GM12878 (cell line): ENCODE results near the gene DLGAP5. TPM values are rescaled to one million over a fixed set of nuclear protein-coding genes. Genes with fewer than 3 reads are reported as not detected.

Source experiments
- ATF7 ChIP-seq: fragments of 450-650 bp; IDR thresholded peaks from 2 replicates; pipeline ENCODE4 v1.6.1; 2016; ENCODE audit warnings: low read depth, mild to moderate bottlenecking
- BCL11A ChIP-seq: IDR thresholded peaks from 2 replicates; pipeline ENCODE4 v1.6.1; 2011; ENCODE audit warnings: low read depth, low read length
- CBX3 ChIP-seq: fragments of 200-600 bp; sonication (generic); IDR thresholded peaks from 2 replicates; pipeline ENCODE4 v1.6.1; 2016; ENCODE audit warnings: low read depth, borderline replicate concordance
- CHD2 ChIP-seq: IDR thresholded peaks from 2 replicates; pipeline ENCODE4 v1.6.1; 2011; ENCODE audit warnings: low read depth, low read length, improper control_type of control experiment, borderline replicate concordance
- DPF2 ChIP-seq: fragments of 450-650 bp; IDR thresholded peaks from 2 replicates; pipeline ENCODE4 v1.6.1; 2017; ENCODE audit warnings: mild to moderate bottlenecking
- MEF2B ChIP-seq: fragments of 450-650 bp; IDR thresholded peaks from 2 replicates; pipeline ENCODE4 v1.6.1; 2018; ENCODE audit warnings: mild to moderate bottlenecking, moderate library complexity; ENCODE audit not compliant: partially characterized antibody, poor library complexity, severe bottlenecking
- MTA2 ChIP-seq: fragments of 450-650 bp; IDR thresholded peaks from 2 replicates; pipeline ENCODE4 v1.6.1; 2016; ENCODE audit warnings: low read depth, mild to moderate bottlenecking, moderate library complexity
- MXI1 ChIP-seq: fragments of 150-350 bp; IDR thresholded peaks from 2 replicates; pipeline ENCODE4 v1.6.1; 2011; ENCODE audit warnings: low read depth, mild to moderate bottlenecking, inconsistent platforms, low read length, improper control_type of control experiment
- NBN ChIP-seq: fragments of 450-650 bp; IDR thresholded peaks from 2 replicates; pipeline ENCODE4 v1.6.1; 2016
- NR2F1 ChIP-seq: fragments of 450-650 bp; conservative IDR thresholded peaks from 2 replicates; pipeline ENCODE4 v1.6.1; 2017; ENCODE audit warnings: mild to moderate bottlenecking
- POLR2A ChIP-seq: IDR thresholded peaks from 2 replicates; pipeline ENCODE4 v1.6.1; 2011; ENCODE audit warnings: low read depth, mild to moderate bottlenecking, low read length
- RUNX3 ChIP-seq: IDR thresholded peaks from 2 replicates; pipeline ENCODE4 v1.6.1; 2012; ENCODE audit warnings: low read length, inconsistent platforms
- SIX5 ChIP-seq: IDR thresholded peaks from 2 replicates; pipeline ENCODE4 v1.6.1; 2011; ENCODE audit warnings: mild to moderate bottlenecking, low read depth, low read length, moderate library complexity; ENCODE audit not compliant: severe bottlenecking
- SPI1 ChIP-seq: IDR thresholded peaks from 2 replicates; pipeline ENCODE4 v1.6.1; 2011; ENCODE audit warnings: low read depth, mild to moderate bottlenecking, low read length, moderate library complexity, borderline replicate concordance; ENCODE audit not compliant: insufficient read depth
- TBL1XR1 ChIP-seq: IDR thresholded peaks from 2 replicates; pipeline ENCODE4 v1.6.1; 2012; ENCODE audit warnings: low read depth, low read length, improper control_type of control experiment
- TCF12 ChIP-seq: IDR thresholded peaks from 2 replicates; pipeline ENCODE4 v1.6.1; 2011; ENCODE audit warnings: low read depth, mild to moderate bottlenecking, low read length
- YY1 ChIP-seq: IDR thresholded peaks from 2 replicates; pipeline ENCODE4 v1.6.1; 2011; ENCODE audit warnings: low read depth, mild to moderate bottlenecking, low read length
- ZBED1 ChIP-seq: IDR thresholded peaks from 2 replicates; pipeline ENCODE4 v1.6.1; 2016; ENCODE audit warnings: borderline replicate concordance
- ZNF24 ChIP-seq: fragments of 450-650 bp; IDR thresholded peaks from 2 replicates; pipeline ENCODE4 v1.6.1; 2017; ENCODE audit warnings: antibody characterized with exemption, mild to moderate bottlenecking
- polyA plus RNA-seq, 11 experiments: library from polyadenylated mRNA; depleted of rRNA in 4 of 11; unstranded in 6 of 11; stranded (reverse) in 5 of 11; fragments of >200 nt; fragmentation: Nextera tagmentation in 4 of 11; fragmentation: Illumina TruSeq in 1 of 11; extraction: Ambion mirVana in 4 of 11; extraction: Trizol in 1 of 11; gene quantifications; 1 replicate in 1 of 11; 2 replicates in 10 of 11; pipeline versions ENCODE4 v1.2.1 to v1.2.3, GENCODE V29; 2011 to 2016; ENCODE audit warnings: inconsistent platforms in 2 of 11, missing spikeins in 2 of 11, low read depth in 1 of 11
- total RNA-seq, 4 experiments: library from RNA; depleted of rRNA in 3 of 4; stranded (reverse); fragments of >200 nt in 3 of 4; fragmentation: Illumina TruSeq in 1 of 4; extraction: Trizol in 1 of 4; gene quantifications; 2 replicates each; pipeline versions ENCODE4 v1.2.1 to v1.2.3, GENCODE V29; 2013 to 2021
- TF ChIP-seq, protein P1 (sequence below): fragments of 450-650 bp; IDR thresholded peaks from 2 replicates; pipeline ENCODE4 v1.6.1; 2017; ENCODE audit warnings: mild to moderate bottlenecking, low read depth, inconsistent platforms; ENCODE audit not compliant: poor library complexity, severe bottlenecking
- TF ChIP-seq, protein P2 (sequence below): fragments of 450-650 bp; formaldehyde crosslinking; IDR thresholded peaks from 2 replicates; pipeline ENCODE4 v1.4.0; 2022; ENCODE audit warnings: mild to moderate bottlenecking, moderate library complexity
- TF ChIP-seq, protein P3 (sequence below): IDR thresholded peaks from 2 replicates; pipeline ENCODE4 v1.6.1; 2011; ENCODE audit warnings: borderline replicate concordance, low read depth, mild to moderate bottlenecking, moderate library complexity, low read length; ENCODE audit not compliant: insufficient read depth, poor library complexity, severe bottlenecking
- TF ChIP-seq, protein P4 (sequence below): IDR thresholded peaks from 2 replicates; pipeline ENCODE4 v1.6.1; 2012; ENCODE audit warnings: low read depth, low read length, improper control_type of control experiment
- TF ChIP-seq, protein P5 (sequence below): fragments of 450-650 bp; IDR thresholded peaks from 2 replicates; pipeline ENCODE4 v1.6.1; 2016; ENCODE audit warnings: mild to moderate bottlenecking

DLGAP5 gene
- total and polyA plus RNA-seq, 10 of the 15 experiments (the other 5 are each of a cell fraction or from before 2014, with no cell fraction given): 40.9 to 106 (median 67.6) TPM

DNA sequence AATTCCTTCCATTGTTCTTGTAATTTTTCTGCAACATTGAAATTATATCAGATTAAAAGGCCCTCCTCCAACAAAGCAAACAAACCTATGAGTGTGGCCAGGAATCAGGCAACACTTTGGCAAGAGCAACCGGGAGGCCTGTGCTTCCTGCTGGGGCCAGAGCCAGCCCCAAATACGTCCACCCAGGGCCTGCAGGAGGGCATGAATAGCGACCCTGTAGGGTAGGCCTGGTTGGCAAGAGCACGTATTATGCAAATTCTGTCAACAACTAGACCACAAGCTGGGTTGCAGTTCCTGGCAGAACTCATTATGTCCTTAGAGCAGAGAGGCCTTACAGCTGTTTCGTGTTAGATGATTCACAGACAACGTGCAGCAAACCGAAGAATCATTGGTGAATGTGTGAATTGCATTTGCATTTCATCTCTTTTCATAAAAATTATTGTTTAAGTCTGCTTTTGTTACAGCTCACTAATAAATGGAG lies 89.2 kb downstream of the DLGAP5 start (continued):
- TF ChIP-seq CHD2 (peak; percentile 80; the same call in 1 of the 2 replicates), POLR2A (peak; percentile 64), MEF2B (peak; percentile 68), YY1 (peak; percentile 41; the same call in 1 of the 2 replicates), DPF2 (peak; percentile 87), SPI1 (peak; percentile 92), SIX5 (no peak), BCL11A (peak; percentile 92), TBL1XR1 (peak; percentile 31; the same call in 1 of the 2 replicates), MXI1 (no peak), ATF7 (peak; percentile 84), MTA2 (peak; percentile 97), TCF12 (peak; percentile 97), NR2F1 (peak; percentile 86), ZBED1 (no peak), ZNF24 (peak; percentile 88), CBX3 (no peak), RUNX3 (peak; percentile 95), NBN (peak; percentile 83)
- TF ChIP-seq, protein P1, sequence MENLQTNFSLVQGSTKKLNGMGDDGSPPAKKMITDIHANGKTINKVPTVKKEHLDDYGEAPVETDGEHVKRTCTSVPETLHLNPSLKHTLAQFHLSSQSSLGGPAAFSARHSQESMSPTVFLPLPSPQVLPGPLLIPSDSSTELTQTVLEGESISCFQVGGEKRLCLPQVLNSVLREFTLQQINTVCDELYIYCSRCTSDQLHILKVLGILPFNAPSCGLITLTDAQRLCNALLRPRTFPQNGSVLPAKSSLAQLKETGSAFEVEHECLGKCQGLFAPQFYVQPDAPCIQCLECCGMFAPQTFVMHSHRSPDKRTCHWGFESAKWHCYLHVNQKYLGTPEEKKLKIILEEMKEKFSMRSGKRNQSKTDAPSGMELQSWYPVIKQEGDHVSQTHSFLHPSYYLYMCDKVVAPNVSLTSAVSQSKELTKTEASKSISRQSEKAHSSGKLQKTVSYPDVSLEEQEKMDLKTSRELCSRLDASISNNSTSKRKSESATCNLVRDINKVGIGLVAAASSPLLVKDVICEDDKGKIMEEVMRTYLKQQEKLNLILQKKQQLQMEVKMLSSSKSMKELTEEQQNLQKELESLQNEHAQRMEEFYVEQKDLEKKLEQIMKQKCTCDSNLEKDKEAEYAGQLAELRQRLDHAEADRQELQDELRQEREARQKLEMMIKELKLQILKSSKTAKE: peak; percentile 39
- TF ChIP-seq, protein P2, sequence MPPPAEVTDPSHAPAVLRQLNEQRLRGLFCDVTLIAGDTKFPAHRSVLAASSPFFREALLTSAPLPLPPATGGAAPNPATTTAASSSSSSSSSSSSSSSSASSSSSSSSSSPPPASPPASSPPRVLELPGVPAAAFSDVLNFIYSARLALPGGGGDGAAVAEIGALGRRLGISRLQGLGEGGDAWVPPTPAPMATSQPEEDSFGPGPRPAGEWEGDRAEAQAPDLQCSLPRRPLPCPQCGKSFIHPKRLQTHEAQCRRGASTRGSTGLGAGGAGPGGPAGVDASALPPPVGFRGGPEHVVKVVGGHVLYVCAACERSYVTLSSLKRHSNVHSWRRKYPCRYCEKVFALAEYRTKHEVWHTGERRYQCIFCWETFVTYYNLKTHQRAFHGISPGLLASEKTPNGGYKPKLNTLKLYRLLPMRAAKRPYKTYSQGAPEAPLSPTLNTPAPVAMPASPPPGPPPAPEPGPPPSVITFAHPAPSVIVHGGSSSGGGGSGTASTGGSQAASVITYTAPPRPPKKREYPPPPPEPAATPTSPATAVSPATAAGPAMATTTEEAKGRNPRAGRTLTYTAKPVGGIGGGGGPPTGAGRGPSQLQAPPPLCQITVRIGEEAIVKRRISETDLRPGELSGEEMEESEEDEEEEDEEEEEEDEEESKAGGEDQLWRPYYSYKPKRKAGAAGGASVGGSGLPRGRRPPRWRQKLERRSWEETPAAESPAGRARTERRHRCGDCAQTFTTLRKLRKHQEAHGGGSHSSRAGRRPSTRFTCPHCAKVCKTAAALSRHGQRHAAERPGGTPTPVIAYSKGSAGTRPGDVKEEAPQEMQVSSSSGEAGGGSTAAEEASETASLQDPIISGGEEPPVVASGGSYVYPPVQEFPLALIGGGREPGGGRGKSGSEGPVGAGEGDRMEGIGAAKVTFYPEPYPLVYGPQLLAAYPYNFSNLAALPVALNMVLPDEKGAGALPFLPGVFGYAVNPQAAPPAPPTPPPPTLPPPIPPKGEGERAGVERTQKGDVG: no peak
- TF ChIP-seq, protein P3, sequence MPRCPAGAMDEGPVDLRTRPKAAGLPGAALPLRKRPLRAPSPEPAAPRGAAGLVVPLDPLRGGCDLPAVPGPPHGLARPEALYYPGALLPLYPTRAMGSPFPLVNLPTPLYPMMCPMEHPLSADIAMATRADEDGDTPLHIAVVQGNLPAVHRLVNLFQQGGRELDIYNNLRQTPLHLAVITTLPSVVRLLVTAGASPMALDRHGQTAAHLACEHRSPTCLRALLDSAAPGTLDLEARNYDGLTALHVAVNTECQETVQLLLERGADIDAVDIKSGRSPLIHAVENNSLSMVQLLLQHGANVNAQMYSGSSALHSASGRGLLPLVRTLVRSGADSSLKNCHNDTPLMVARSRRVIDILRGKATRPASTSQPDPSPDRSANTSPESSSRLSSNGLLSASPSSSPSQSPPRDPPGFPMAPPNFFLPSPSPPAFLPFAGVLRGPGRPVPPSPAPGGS: no peak
- TF ChIP-seq, protein P4, sequence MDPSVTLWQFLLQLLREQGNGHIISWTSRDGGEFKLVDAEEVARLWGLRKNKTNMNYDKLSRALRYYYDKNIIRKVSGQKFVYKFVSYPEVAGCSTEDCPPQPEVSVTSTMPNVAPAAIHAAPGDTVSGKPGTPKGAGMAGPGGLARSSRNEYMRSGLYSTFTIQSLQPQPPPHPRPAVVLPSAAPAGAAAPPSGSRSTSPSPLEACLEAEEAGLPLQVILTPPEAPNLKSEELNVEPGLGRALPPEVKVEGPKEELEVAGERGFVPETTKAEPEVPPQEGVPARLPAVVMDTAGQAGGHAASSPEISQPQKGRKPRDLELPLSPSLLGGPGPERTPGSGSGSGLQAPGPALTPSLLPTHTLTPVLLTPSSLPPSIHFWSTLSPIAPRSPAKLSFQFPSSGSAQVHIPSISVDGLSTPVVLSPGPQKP: no peak
- TF ChIP-seq, protein P5, sequence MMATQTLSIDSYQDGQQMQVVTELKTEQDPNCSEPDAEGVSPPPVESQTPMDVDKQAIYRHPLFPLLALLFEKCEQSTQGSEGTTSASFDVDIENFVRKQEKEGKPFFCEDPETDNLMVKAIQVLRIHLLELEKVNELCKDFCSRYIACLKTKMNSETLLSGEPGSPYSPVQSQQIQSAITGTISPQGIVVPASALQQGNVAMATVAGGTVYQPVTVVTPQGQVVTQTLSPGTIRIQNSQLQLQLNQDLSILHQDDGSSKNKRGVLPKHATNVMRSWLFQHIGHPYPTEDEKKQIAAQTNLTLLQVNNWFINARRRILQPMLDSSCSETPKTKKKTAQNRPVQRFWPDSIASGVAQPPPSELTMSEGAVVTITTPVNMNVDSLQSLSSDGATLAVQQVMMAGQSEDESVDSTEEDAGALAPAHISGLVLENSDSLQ: peak; percentile 77
